IMR-90 (cell line): ENCODE measurements around the gene MBOAT1. TPM values are rescaled to one million over a fixed set of nuclear protein-coding genes. Genes with fewer than 3 reads are reported as not detected.

Experiments
- ATAC-seq: fragments of 200-7000 bp; cut with Tn5 transposase; 2 replicates; pipeline ENCODE4 v1.9.1; 2020; ENCODE audit warnings: low read depth, mild to moderate bottlenecking, moderate library complexity
- BruUV-seq: library from RNA; stranded (reverse); fragments of 400-500 nt; replicated peaks from 2 replicates; lab custom pipeline; 2021; lab: Mats Ljungman, UMichigan
- CTCF ChIA-PET: fragments of 300-600 bp; formaldehyde crosslinking; extraction: SDS; loops from one replicate; lab custom pipeline; 2021; ENCODE audit warnings: antibody characterized with exemption; lab: Yijun Ruan, JAX
- POLR2A ChIA-PET: fragments of 300-600 bp; sonication (Branson Sonifier 250); formaldehyde crosslinking; loops from one replicate; lab custom pipeline; 2022; ENCODE audit warnings: antibody characterized with exemption; ENCODE audit not compliant: unreplicated experiment; lab: Charles Lee
- DNase-seq: peaks from one replicate; pipeline ENCODE4 v3.0.0; 2013
- H2AFZ ChIP-seq: replicated peaks from 2 replicates; pipeline ENCODE3; 2013; ENCODE audit warnings: low read length, mild to moderate bottlenecking; ENCODE audit not compliant: poor library complexity
- H2AK5ac ChIP-seq: 2 replicates; pipeline ENCODE4 v1.6.1; 2013; ENCODE audit warnings: low read depth, low read length, inconsistent platforms
- H2AK9ac ChIP-seq: replicated peaks from 2 replicates; pipeline ENCODE3; 2013; ENCODE audit warnings: mild to moderate bottlenecking, low read depth, low read length, moderate library complexity; ENCODE audit not compliant: poor library complexity
- H2BK120ac ChIP-seq: 2 replicates; pipeline ENCODE4 v1.6.1; 2013; ENCODE audit warnings: low read depth, low read length, inconsistent platforms
- H2BK15ac ChIP-seq: 3 replicates; pipeline ENCODE4 v1.6.1; 2013; ENCODE audit warnings: low read depth, low read length, inconsistent platforms
- H2BK20ac ChIP-seq: 2 replicates; pipeline ENCODE4 v1.6.1; 2013; ENCODE audit warnings: low read depth, mild to moderate bottlenecking, inconsistent platforms, low read length, moderate library complexity
- H2BK5ac ChIP-seq: 2 replicates; pipeline ENCODE4 v1.6.1; 2013; ENCODE audit warnings: mild to moderate bottlenecking, low read depth, low read length, inconsistent platforms; ENCODE audit not compliant: poor library complexity, severe bottlenecking
- H3K14ac ChIP-seq: replicated peaks from 2 replicates; pipeline ENCODE4 v1.6.1; 2013; ENCODE audit warnings: low read depth, low read length, inconsistent platforms
- H3K18ac ChIP-seq: 2 replicates; pipeline ENCODE4 v1.6.1; 2013; ENCODE audit warnings: low read depth, low read length, control low read depth
- H3K23ac ChIP-seq: 2 replicates; pipeline ENCODE4 v1.6.1; 2013; ENCODE audit warnings: low read depth, low read length, inconsistent platforms
- H3K27ac ChIP-seq: 2 replicates; pipeline ENCODE4 v1.5.1; 2013; ENCODE audit warnings: mild to moderate bottlenecking, control low read depth, low read length; ENCODE audit not compliant: insufficient read depth
- H3K27me3 ChIP-seq: 2 replicates; pipeline ENCODE4 v1.6.1; 2013; ENCODE audit warnings: low read length; ENCODE audit not compliant: control insufficient read depth, insufficient read depth
- H3K36me3 ChIP-seq: 2 replicates; pipeline ENCODE4 v1.6.1; 2013; ENCODE audit warnings: low read length, mixed read lengths; ENCODE audit not compliant: control insufficient read depth, insufficient read depth
- H3K4ac ChIP-seq: 2 replicates; pipeline ENCODE4 v1.6.1; 2013; ENCODE audit warnings: low read depth, low read length, inconsistent platforms
- H3K4me1 ChIP-seq: 2 replicates; pipeline ENCODE4 v1.6.1; 2013; ENCODE audit warnings: low read length, mixed read lengths; ENCODE audit not compliant: control insufficient read depth, insufficient read depth
- H3K4me2 ChIP-seq: 2 replicates; pipeline ENCODE4 v1.6.1; 2013; ENCODE audit warnings: low read depth, mild to moderate bottlenecking, control low read depth, low read length, moderate library complexity
- H3K4me3 ChIP-seq: 2 replicates; pipeline ENCODE4 v1.5.1; 2013; ENCODE audit warnings: low read depth, mild to moderate bottlenecking, control low read depth, low read length, moderate library complexity; ENCODE audit not compliant: insufficient read depth
- H3K56ac ChIP-seq: 2 replicates; pipeline ENCODE4 v1.6.1; 2013; ENCODE audit warnings: low read length, inconsistent platforms; ENCODE audit not compliant: insufficient read depth; ENCODE audit errors: extremely low read depth
- H3K79me1 ChIP-seq, 2 experiments: 2 replicates each; pipeline ENCODE4 v1.6.1; 2013; ENCODE audit warnings: low read length in 2 of 2, inconsistent platforms in 1 of 2, low read depth in 1 of 2
- H3K9ac ChIP-seq: 2 replicates; pipeline ENCODE4 v1.6.1; 2013; ENCODE audit warnings: low read depth, low read length, control low read depth
- H3K9me1 ChIP-seq: 2 replicates; pipeline ENCODE4 v1.6.1; 2013; ENCODE audit warnings: low read length, inconsistent platforms; ENCODE audit not compliant: insufficient read depth
- H3K9me3 ChIP-seq: 2 replicates; pipeline ENCODE4 v1.6.1; 2013; ENCODE audit warnings: low read length; ENCODE audit not compliant: control insufficient read depth, insufficient read depth
- H4K20me1 ChIP-seq: 2 replicates; pipeline ENCODE4 v1.6.1; 2013; ENCODE audit warnings: low read length, inconsistent platforms; ENCODE audit not compliant: insufficient read depth
- H4K5ac ChIP-seq: 2 replicates; pipeline ENCODE4 v1.6.1; 2013; ENCODE audit warnings: mild to moderate bottlenecking, low read depth, low read length, control low read depth
- H4K8ac ChIP-seq, 2 experiments: 2 replicates each; pipeline ENCODE4 v1.6.1; 2013; ENCODE audit warnings: low read depth in 2 of 2, low read length in 2 of 2, control low read depth in 1 of 2, inconsistent platforms in 1 of 2
- H4K91ac ChIP-seq: 2 replicates; pipeline ENCODE4 v1.6.1; 2013; ENCODE audit warnings: low read depth, low read length, inconsistent platforms; ENCODE audit not compliant: insufficient read depth
- BHLHE40 ChIP-seq: fragments of 150-350 bp; IDR thresholded peaks from 2 replicates; pipeline ENCODE4 v1.6.1; 2016; ENCODE audit warnings: mild to moderate bottlenecking, low read depth, low read length
- CHD1 ChIP-seq: IDR thresholded peaks from 2 replicates; pipeline ENCODE4 v1.6.1; 2012; ENCODE audit warnings: low read depth, low read length, improper control_type of control experiment
- CTCF ChIP-seq: conservative IDR thresholded peaks from 2 replicates; pipeline ENCODE4 v1.5.1; 2012; ENCODE audit warnings: mild to moderate bottlenecking, low read depth, low read length, improper control_type of control experiment
- ELK1 ChIP-seq: fragments of 150-350 bp; IDR thresholded peaks from 2 replicates; pipeline ENCODE4 v1.6.1; 2016; ENCODE audit warnings: low read depth, mild to moderate bottlenecking, low read length, moderate library complexity, borderline replicate concordance
- FOS ChIP-seq: fragments of 150-350 bp; IDR thresholded peaks from 2 replicates; pipeline ENCODE4 v1.6.1; 2016; ENCODE audit warnings: low read depth, low read length
- MAZ ChIP-seq: IDR thresholded peaks from 2 replicates; pipeline ENCODE4 v1.6.1; 2012; ENCODE audit warnings: low read depth, mild to moderate bottlenecking, low read length, improper control_type of control experiment, moderate library complexity, borderline replicate concordance
- MXI1 ChIP-seq: IDR thresholded peaks from 2 replicates; pipeline ENCODE4 v1.6.1; 2012; ENCODE audit warnings: low read depth, mild to moderate bottlenecking, low read length, moderate library complexity, borderline replicate concordance
- POLR2A ChIP-seq: IDR thresholded peaks from 2 replicates; pipeline ENCODE4 v1.6.1; 2012; ENCODE audit warnings: mild to moderate bottlenecking, low read depth, low read length
- RAD21 ChIP-seq: IDR thresholded peaks from 2 replicates; pipeline ENCODE4 v1.6.1; 2012; ENCODE audit warnings: low read length, improper control_type of control experiment
- RCOR1 ChIP-seq: IDR thresholded peaks from 2 replicates; pipeline ENCODE4 v1.6.1; 2012; ENCODE audit warnings: mild to moderate bottlenecking, low read length, improper control_type of control experiment; ENCODE audit not compliant: insufficient replicate concordance
- RFX5 ChIP-seq: IDR thresholded peaks from 2 replicates; pipeline ENCODE4 v1.8.0; 2012; ENCODE audit warnings: low read depth, mild to moderate bottlenecking, low read length, moderate library complexity
- SMC3 ChIP-seq: fragments of 150-350 bp; IDR thresholded peaks from 2 replicates; pipeline ENCODE4 v1.6.1; 2016; ENCODE audit warnings: low read depth, mild to moderate bottlenecking, antibody characterized with exemption, low read length, moderate library complexity
- USF2 ChIP-seq: fragments of 150-350 bp; IDR thresholded peaks from 2 replicates; pipeline ENCODE4 v1.6.1; 2017; ENCODE audit warnings: mild to moderate bottlenecking, antibody characterized with exemption, low read length, low read depth
- WGBS, 2 experiments: methylation state at CpG; one replicate each; pipeline versions ENCODE4 v1.1.5 to v1.1.7; 2013; ENCODE audit warnings: missing lambda C conversion rate in 2 of 2; ENCODE audit not compliant: insufficient read length in 1 of 2; ENCODE audit errors: extremely low coverage in 2 of 2; 5-methylcytosine and 5-hydroxymethylcytosine counted together
- dilution Hi-C: fragments of 300-500 bp; cut with HindIII; formaldehyde crosslinking; loops from one replicate; pipeline ENCODE4 v1.14.3; 2018; ENCODE audit warnings: low sequenced_read_pairs; ENCODE audit not compliant: unreplicated experiment
- in situ Hi-C: fragments of 300-500 bp; cut with MboI; formaldehyde crosslinking; loops from 3 replicates; pipeline ENCODE4 v1.14.3; 2019; ENCODE audit warnings: low sequenced_read_pairs, inconsistent platforms, mixed read lengths
- intact Hi-C: fragments of 100-400 bp; cut with micrococcal nuclease; formaldehyde crosslinking; loops from 2 replicates; pipeline ENCODE4 v1.10.0; 2022
- polyA plus RNA-seq, 3 experiments: library from polyadenylated mRNA; depleted of rRNA; stranded (reverse); fragments of >200 nt; gene quantifications; 2 replicates each; pipeline ENCODE4 v1.2.3, GENCODE V29; 2012; ENCODE audit warnings: low replicate concordance in 1 of 3
- total RNA-seq: library from RNA; depleted of rRNA; stranded (reverse); fragments of >200 nt; gene quantifications from 2 replicates; pipeline ENCODE4 v1.2.3, GENCODE V29; 2012

Gene MBOAT1
- total and polyA plus RNA-seq, 2 of the 4 experiments (the other 2 are of a cell fraction) = 1.6 to 4.7 TPM

- no peak overlapping the region for H3K4ac ChIP-seq
- H3K27me3 ChIP-seq = peaks cover 2% of the 10 kb centered on the region
- no TSS peak for BruUV-seq
- no peak overlapping the region for H4K8ac ChIP-seq
- H2BK20ac ChIP-seq = no peak overlapping the region
- H2BK5ac ChIP-seq = no peak overlapping the region
- H3K79me1 ChIP-seq = no peaks in the 10 kb centered on the region
- H2AK5ac ChIP-seq = no peak overlapping the region
- H2AFZ ChIP-seq = no peak overlapping the region
- no peaks in the 10 kb centered on the region for H3K36me3 ChIP-seq
- no peak overlapping the region for H2BK15ac ChIP-seq
- no peaks in the 10 kb centered on the region for H3K9me3 ChIP-seq
- no peak overlapping the region for H3K23ac ChIP-seq
- dilution Hi-C loops = no loop called here
- ATAC-seq (no peak), DNase-seq (no peak)
- H2AK9ac ChIP-seq = no peak overlapping the region
- H3K4me1 ChIP-seq = peaks cover 3% of the 10 kb centered on the region; the same call in 1 of the 2 replicates
- H2BK120ac ChIP-seq = no peak overlapping the region
- CTCF ChIA-PET = no interaction called here
- H3K9ac ChIP-seq = no peak overlapping the region
- in situ Hi-C loops = no loop called here
- H3K4me2 ChIP-seq = no peak overlapping the region
- POLR2A ChIA-PET = no interaction called here
- no peak overlapping the region for H3K56ac ChIP-seq
- no peak overlapping the region for H4K91ac ChIP-seq
- H3K18ac ChIP-seq = no peak overlapping the region
- intact Hi-C loops = no loop called here
- H4K20me1 ChIP-seq = no peaks in the 10 kb centered on the region
- H4K5ac ChIP-seq = no peak overlapping the region
- H3K4me3 ChIP-seq = no peak overlapping the region
- no peak for TF ChIP-seq POLR2A
- no peak for TF ChIP-seq MAZ
- TF ChIP-seq CHD1 = no peak
- no peak for TF ChIP-seq RCOR1
- TF ChIP-seq MXI1 = no peak
- TF ChIP-seq BHLHE40 = no peak
- no peak for TF ChIP-seq ELK1
- TF ChIP-seq CTCF = no peak
- no peak for TF ChIP-seq USF2
- no peak for TF ChIP-seq FOS
- no peak for TF ChIP-seq SMC3
- no peak for TF ChIP-seq RFX5
- TF ChIP-seq RAD21 = no peak
- no peak overlapping the region for H3K27ac ChIP-seq
- no peaks in the 10 kb centered on the region for H3K9me1 ChIP-seq
- no peak overlapping the region for H3K14ac ChIP-seq
- whole genome bisulfite sequencing, 2 experiments = no CpG with 5 or more reads among the region's 2 CpGs
Measured at GRCh38 chr6:20217891-20218290, 5.6 kb upstream of the MBOAT1 start.
